Dermis microvascular lymphatic vessel endothelial cell (primary cell): ENCODE measurements around the gene LAMTOR4. TPM values are rescaled to one million over a fixed set of nuclear protein-coding genes. Genes with fewer than 3 reads are reported as not detected.
"Not testable (repeated sequence)": the region's sequence is repeated elsewhere in the genome, so short reads cannot be mapped to it uniquely, and the experiment has no call there.

Experiments
- DNase-seq, 2 donors: peaks; one replicate each; pipeline versions ENCODE4 v3.0.0 to v3.0.0-alpha.2; 2010; ENCODE audit warnings: low read depth in 2 of 2
- total RNA-seq: library from RNA; depleted of rRNA; stranded (reverse); fragments of >200 nt; gene quantifications from 2 replicates; pipeline ENCODE4 v1.2.1, GENCODE V29; 2014

The LAMTOR4 gene
- total RNA-seq, 1 donor from 2014 or later: 112 TPM

GRCh38 chr7:100195901-100196322, 47.2 kb downstream of the LAMTOR4 start:
- DNase-seq: not testable (repeated sequence)

GRCh38 chr7:100198266-100198665, 49.5 kb downstream of the LAMTOR4 start:
- DNase-seq: no peak

- DNase-seq: no peak
Observed at GRCh38 chr7:100200693-100201092, 52.0 kb downstream of the LAMTOR4 start.

Other genes with a start within 250 kb of the LAMTOR4 start
- 14.6 and 19.3 TPM in 2 replicates for gene TRIM4, start 229.4 kb upstream of the LAMTOR4 start, total RNA-seq
- gene GJC3, start 219.3 kb upstream of the LAMTOR4 start, total RNA-seq: 0.26 and 0.63 TPM in 2 replicates
- not detected in 2 replicates for gene AZGP1, start 172.9 kb upstream of the LAMTOR4 start, total RNA-seq
- 21.7 and 30.7 TPM in 2 replicates for gene ZKSCAN1, start 133.3 kb upstream of the LAMTOR4 start, total RNA-seq
- 5.4 and 6.2 TPM in 2 replicates for gene ZSCAN21, start 99.1 kb upstream of the LAMTOR4 start, total RNA-seq
- 22.5 and 30.1 TPM in 2 replicates for gene ZNF3, start 67.2 kb upstream of the LAMTOR4 start, total RNA-seq
- gene COPS6, start 59.9 kb upstream of the LAMTOR4 start, total RNA-seq: 66.1 and 79.3 TPM in 2 replicates
- gene MCM7, start 47.5 kb upstream of the LAMTOR4 start, total RNA-seq: 54.0 and 106 TPM in 2 replicates
- 12.3 and 16.8 TPM in 2 replicates for gene AP4M1, start 47.3 kb upstream of the LAMTOR4 start, total RNA-seq
- 21.6 and 25.8 TPM in 2 replicates for gene TAF6, start 29.6 kb upstream of the LAMTOR4 start, total RNA-seq
- gene CNPY4, start 29.3 kb upstream of the LAMTOR4 start, total RNA-seq: 24.4 and 26.2 TPM in 2 replicates
- gene MBLAC1, start 22.0 kb upstream of the LAMTOR4 start, total RNA-seq: 2.1 and 2.2 TPM in 2 replicates
- 4.4 and 5.8 TPM in 2 replicates for gene TRAPPC14, start 9.8 kb downstream of the LAMTOR4 start, total RNA-seq
- gene GAL3ST4, start 19.7 kb downstream of the LAMTOR4 start, total RNA-seq: 0.13 TPM in 2 replicates
- 1.9 and 2.8 TPM in 2 replicates for gene GPC2, start 28.5 kb downstream of the LAMTOR4 start, total RNA-seq
- gene STAG3, start 29.0 kb downstream of the LAMTOR4 start, total RNA-seq: 0.13 and 0.38 TPM in 2 replicates
- gene PVRIG, start 71.0 kb downstream of the LAMTOR4 start, total RNA-seq: not detected in 2 replicates
- gene SPDYE3, start 158.8 kb downstream of the LAMTOR4 start, total RNA-seq: not detected in 2 replicates
- gene PILRB, start 209.2 kb downstream of the LAMTOR4 start, total RNA-seq: 4.1 and 10.2 TPM in 2 replicates
- 0.13 TPM in 1 of 2 replicates, not detected in the other for gene PILRA, start 224.6 kb downstream of the LAMTOR4 start, total RNA-seq